ENCODE data around the gene RHBDF2.
"Not testable (repeated sequence)": the region's sequence is repeated elsewhere in the genome, so short reads cannot be mapped to it uniquely, and the experiment has no call there.

RHBDF2 gene

DNA sequence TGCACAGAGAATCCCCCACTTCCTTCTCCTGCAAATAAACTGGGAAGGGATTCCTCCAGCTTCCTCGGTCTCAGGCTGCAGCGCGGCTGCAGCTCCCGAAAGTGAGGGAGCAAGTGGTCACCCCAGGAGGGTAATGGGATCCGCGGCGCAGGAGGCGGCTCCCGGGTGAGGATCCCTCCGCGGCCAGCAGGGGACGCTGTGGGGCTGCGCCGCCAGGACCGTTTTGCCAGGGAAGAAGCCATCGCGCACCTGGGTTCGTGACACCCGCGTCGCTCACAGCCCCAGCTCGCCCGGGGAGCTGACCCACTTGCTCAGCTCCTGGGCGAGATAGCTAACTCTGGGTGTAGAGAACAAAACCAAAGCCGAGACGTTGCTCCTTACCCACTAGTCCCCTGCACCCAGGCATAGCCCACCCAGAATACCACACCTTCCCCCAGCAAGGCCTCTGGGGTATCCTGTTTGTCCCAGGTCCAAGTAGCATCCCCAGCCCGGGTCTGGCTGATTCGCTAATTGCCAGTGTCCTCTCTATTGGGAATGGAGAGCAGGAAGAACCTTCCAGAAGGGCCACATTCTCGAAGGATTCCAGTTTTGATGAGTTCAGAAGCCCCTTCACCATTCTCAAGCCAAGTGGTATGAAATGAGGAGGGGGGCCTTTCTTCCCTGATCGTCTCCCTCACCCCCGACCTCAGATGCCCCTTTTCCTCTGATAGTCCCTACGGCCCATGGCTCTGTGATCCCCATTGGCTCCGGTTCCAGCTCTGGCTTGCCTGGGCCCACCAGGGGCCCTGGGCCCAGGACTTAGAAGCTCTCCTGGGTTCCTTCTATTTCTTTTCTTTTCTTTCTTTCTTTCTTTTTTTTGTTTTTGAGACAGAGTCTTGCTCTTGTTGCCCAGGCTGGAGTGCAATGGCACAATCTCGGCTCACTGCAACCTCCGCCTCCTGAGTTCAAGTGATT lies 22.1 kb upstream of the RHBDF2 start:
- peak; percentile 87 for DNase-seq

DNA sequence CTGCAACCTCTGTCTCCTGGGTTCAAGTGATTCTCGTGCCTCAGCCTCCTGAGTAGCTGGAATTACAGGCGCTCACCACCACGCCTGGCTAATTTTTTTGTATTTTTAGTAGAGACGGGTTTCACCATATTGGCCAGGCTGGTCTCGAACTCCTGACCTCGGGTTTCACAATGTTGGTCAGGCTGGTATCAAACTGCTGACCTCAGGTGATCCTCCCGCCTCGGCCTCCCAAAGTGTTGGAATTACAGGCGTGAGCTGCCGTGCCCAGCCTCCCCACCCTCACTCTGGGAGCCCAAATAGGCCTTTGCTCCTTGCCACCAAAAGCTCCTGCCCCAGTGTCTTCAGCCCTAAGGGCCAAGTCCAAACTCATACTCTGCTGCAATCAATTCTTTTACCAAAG lies 20.5 kb upstream of the RHBDF2 start:
- not testable (repeated sequence) for DNase-seq

DNA sequence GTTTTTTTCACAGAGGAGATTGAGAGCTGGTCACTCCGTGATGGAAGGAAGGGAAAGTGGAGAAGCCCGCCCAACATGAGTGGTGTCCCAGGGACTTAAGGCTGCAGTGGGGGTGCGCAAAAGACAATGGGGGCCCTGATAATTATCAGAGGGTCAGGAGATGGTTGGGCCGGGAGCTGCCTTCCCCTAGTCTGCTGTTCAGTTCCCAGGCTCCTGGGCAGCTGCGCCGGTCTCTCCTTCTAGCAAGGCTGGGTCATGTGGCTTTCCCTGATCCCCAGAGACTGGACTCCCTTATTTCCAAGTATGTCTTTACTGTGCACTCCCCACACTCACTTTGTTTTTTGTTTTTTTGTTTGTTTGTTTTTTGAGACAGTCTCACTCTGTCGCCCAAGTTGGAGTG lies 20.0 kb upstream of the RHBDF2 start:
- DNase-seq: no peak

DNA sequence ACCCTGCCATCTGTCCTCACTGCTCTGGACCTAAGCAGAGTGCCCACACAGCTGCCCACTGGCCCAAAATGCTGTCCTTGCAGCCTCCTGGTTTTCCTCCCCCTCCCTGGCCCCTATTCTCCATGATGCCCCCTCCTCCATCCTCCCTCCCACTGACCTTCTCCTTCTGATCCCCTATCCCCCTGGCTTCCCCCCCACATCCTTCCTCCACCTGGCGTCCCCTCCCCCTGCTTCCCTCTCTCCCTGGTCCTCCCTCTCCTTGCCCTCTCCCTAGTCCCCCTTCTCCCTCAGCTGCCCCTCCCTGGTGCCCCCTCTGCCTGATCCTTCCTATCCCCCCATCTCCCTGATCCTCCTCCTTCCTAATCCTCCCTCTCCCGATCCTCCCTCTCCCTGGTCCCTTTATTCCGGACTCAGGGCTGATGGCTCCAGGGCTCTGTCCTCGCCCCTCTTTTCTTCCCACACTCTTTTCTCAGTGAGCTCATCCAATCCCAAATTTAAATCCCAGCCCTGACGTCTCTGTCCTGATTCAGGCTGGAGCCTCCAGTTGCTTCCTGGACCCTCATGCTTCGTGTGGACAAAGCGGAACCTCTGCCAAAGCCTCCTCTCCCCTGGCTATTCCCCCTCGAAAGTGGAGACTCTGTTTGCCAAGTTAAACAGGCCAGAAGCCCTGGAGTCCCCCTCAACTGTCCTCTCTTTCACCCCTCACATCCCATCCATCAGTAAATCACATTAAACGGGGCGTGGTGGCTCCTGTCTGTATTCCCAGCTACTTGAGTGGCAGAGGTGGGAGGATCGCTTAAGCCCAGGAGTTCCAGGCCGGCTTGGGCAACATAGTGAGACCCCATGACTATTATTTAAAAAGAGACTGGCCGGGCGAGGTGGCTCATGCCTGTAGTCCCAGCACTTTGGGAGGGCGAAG lies 18.1 kb upstream of the RHBDF2 start:
- no peak for DNase-seq

DNA sequence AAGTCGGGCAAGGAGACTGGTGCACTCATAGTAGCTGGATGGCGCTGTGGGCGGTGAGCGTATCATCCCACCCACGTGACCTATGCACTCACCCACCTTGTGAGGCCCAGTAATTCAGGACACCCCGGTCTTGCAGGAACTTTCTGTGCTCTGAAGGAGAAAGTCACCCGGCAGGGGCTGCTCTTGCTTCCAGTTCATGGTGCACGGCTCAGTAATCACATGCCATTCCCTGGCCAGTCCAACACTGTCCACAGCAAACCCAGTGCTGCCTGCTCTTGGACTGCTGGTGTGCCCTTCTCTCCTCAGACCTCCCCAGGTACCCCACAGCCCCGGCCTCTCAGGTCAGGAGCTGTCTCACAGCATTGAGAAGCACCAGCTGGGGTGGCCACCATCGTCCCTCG lies 16.4 kb upstream of the RHBDF2 start:
- no peak for DNase-seq

DNA sequence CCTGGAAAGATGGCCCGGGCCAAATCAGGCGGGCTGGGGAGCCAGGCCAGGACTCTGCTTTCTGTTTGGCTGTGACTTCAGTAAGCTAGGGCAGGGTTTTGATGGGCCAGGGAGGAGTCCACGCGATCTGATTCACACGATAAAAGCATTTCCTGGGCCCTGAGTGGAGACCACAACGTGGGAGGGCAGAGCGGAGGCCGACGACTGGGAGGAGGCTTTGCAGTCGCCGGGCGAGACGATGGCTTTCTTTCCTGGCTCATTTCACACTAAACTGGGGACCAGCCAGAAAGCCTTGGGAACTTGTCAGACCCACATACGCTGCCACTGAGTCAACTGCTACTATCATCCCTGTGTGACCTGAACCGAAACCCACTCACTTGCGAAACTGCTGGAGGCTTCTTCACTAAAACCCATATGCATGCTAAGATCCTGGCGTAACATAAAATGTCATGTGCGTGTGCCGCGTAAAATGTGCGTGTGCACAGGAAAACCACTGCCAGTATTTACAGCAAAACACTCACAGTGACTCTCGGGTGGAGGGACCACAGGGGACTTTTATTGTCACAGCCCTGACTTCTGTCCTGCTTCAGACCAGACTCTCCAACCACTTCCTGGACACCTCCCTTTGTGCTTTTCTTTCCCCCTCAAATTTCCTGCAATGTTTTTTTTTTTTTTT lies 14.2 kb upstream of the RHBDF2 start:
- peak; percentile 86 for DNase-seq

DNA sequence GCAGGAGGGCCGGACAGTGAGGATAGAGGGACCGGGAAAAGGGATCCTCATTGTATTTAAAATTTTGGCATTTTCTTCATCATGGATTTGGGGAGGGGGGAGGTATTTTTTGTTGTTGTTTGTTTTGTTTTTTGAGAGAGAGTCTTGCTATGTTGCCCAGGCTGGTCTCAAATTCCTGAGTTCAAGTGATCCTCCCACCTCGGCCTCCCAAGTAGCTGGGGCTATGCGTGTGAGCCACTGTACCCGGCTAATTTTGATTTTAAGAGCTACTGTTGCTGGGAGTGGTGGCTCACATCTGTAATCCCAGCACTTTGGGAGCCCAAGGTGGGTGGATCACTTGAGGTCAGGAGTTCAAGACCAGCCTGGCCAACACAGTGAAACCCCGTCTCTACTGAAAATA lies 13.1 kb upstream of the RHBDF2 start:
- not testable (repeated sequence) for DNase-seq

DNA sequence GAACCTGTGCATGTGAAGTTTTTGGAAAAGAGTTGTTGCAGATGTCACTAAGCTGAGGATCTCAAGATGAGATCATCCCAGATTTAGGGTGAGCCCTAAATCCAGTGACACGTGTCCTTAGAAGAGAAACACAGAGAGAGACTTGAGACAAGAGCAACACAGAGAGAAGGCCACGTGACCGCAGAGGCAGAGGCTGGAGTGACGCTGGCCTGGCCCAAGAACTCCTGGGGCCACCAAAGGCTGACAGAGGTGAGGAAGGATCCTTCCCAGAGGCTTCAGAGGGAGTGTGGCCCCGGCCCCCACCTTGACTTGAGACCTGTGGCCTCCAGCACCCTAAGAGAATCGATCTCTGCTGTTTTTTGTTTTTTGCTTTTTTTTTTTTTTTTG lies 12.1 kb upstream of the RHBDF2 start:
- no peak for DNase-seq

DNA sequence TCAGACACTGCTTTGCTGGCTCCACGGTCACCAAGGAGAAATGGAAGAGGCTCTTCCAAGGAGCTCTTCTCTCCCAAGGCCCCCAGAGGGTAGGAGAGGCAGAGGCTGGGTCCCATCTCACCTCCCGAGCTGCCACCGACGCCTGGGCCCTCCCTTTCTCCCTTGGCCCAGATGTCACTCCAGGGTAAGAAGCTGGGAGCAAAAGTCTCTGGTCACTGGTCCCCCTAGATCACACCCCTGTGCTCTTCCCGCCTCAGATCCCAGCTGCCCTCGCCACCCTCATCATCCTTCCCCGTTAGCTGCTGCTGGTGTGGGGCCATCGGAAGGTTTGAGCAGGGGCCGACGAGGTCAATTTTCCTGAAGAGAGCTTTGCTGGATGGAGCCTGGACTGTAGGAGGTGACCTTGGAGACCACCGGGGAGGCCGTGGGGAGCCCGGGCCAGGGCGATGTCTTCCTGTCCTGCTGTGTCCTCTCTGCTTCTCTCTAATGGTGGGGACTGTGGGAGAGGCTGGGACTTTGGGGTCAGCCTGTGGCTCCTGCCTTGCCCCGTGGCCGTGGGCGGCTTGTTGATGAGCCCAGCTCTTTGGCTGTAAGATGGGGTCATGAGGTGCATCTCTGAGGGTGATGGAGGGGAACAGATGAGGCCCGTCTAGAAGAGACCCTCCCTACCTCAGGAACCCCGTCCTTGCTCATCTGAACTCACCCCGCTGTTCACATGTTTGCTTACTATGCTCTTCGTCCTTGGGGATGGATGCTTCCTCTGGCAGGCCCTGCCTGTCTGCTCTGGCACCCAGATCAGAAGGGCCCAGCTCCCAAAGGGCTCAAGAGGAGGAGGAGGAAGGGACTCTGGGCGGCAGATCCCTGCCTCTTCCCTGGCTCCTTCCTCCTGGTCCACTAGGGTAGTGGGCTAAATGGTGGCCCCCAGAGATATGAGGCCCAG lies 11.4 kb upstream of the RHBDF2 start:
- no peak for DNase-seq

DNA sequence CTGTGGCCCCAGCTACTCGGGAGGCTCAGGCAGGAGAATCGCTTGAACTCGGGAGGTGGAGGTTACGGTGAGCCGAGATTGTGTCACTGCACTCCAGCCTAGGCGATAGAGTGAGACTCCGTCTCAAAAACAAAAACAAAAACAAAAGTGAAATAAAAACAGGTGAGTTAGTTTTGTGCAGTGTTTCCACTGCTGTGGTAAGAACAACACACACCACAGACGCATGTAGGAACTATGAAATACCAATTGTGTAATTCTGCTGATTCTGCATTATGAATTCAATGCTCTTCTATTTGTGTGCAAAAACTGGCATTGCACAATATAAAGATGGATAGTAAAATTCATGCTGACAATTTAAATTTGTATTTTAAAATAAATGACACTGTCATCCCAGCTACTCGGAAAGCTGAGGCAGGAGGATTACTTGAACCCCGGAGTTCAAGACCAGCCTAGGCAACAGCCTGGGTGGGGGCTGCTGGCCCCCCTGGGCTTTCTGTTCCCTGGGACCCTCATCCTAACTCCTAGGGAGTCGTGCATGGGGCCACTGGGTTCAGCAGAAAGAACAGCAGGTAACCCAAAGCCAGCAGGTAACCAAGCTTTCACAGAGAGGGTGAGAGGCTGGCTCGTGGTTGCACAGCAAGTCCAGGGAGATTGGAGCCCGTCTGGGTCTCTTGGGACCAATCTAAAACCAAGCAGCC lies 10.6 kb upstream of the RHBDF2 start:
- DNase-seq: no peak

DNA sequence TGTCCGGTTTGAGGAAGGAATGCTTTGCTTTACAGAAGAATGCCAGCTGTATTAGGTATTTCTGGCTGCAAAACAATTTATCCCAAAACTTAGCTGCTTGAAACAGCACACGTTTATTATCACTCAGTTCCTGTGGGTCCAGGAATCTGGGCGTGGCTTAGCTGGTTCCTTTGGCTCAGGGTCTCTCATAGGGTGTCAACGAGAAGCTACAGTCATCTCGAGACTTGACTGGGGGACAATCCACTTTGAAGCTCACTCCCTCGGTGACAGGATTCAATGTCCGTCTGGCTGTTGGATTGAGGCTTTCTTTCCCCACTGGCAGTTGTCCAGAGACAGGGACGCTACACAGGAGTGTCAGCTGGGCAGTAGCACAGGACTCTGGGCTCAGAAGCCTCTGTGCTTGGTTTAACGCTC lies 9.6 kb upstream of the RHBDF2 start:
- no peak for DNase-seq

DNA sequence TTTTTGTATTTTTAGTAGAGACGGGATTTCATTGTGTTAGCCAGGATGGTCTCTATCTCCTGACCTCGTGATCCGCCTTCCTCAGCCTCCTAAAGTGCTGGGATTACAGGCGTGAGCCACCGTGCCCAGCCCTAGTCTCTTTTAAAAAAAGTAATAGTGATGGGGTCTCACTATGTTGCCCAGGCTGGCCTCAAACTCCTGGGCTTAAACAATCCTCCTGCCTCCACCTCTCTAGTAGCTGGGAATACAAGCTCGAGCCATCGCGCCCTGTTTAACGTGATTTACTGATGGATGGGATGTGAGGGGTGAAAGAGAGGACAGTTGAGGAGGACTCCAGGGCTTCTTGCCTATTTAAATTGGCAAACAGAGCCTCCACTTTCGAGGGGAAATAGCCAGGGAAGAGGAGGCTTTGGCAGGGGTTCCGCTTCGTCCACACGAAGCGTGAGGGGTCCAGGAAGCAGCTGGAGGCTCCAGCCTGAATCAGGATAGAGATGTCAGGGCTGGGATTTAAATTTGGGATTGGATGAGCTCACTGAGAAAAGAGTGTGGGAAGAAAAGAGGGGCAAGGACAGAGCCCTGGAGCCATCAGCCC lies 7.3 kb upstream of the RHBDF2 start:
- not testable (repeated sequence) for DNase-seq

DNA sequence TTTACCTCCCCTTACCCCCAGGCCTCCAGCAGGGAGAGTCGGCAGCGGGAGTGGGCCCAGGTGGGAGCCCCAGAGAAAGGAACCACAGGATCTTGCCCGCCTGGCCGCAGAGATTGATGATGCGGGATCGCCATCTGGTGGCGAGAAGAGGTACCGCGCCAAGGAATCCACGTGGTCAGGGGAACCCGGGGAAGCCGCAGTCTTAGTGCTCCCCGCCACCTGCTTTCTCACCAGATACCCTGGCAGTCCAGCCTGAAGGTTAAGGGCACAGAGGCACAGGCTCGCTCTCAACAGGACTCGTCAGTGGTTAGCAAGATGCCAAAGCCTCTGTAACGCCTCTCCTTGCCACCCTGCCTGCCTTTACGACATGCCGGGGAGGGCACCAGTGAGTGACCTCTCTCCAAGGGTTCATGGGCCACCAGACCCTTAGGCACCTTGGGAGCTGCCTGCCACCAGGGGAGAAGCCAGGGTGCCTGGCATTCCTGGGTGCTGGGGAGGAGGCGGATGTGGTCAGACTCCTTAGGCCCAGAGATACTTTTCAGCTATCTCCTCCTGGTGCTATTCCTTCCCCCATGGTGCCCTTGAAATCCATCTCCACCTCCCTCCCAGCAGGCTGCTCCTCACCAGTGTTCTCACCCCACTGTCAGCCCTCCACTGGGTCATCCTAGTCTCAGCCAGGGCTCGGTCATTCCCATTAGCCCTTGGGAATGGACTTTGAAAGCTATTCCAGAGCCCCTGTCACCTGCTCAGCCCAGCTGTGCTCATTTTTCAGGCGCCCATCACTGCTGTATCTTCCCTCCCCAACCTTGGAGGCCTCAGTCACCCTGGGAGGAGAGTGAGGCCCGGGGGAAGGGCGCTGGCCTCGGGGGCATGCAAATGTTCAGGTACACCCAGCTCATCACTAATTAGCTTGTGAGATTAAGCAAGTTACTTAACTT lies 5.5 kb upstream of the RHBDF2 start:
- DNase-seq: peak; percentile 92

DNA sequence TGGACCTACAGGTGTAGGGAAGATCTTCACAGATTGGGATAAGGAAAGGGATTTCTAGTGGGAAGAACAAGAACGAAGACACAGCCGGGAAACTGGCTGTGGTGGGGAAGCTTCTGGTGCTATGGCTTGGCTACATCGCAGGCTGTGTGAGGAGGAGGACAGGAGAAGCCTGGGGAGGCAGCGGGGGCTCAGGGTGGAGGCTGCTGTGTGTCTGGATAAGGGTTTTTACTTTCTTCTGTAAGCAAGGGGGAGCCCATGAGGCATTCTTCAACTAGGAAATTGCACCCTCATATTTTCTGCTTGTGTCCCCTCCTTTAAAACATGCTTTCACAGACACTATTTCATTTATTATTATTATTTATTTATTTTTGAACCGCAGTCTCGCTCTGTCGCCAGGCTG lies 2.9 kb upstream of the RHBDF2 start:
- DNase-seq: no peak

DNA sequence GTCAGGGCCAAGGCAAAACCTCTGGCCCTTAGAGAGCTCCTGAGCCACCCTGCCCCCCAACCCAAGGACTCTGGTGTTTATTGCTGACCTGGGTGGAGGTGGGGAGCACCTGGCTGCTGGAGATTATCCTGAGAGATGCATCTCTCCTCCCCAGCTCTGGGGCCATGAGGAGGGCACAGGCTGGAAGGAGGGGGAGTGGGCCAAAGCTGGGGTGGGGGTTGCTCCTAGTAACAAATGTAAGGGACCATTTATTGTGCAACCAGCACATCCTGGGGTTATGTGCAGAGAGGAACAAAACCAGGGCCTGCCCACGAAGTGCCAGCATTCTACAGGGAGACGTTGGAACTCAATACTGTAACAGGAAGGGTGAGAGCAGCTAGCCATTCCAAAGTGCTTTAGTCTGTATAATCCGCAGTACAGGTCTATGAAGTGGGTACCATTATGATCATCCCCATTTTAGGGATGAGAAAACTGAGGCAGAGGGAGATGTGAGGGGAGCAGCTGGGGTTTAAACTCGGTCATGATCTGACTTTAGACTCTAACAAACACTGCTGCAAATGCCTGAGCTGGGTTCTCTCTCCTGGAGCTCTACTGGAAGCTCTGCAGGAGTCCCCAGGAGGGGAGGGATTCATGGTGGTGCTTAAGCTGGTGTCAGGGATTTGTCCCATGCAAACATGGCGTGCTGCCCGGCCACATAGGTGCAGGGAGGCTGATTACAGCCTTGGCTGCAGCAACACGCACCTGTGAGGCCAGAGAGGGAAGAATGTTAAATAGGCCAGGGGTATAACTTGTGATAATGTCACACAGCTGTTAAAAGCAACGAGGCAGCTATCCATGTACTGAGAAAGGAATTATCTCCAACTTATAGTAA lies 1.4 kb upstream of the RHBDF2 start:
- no peak for DNase-seq

DNA sequence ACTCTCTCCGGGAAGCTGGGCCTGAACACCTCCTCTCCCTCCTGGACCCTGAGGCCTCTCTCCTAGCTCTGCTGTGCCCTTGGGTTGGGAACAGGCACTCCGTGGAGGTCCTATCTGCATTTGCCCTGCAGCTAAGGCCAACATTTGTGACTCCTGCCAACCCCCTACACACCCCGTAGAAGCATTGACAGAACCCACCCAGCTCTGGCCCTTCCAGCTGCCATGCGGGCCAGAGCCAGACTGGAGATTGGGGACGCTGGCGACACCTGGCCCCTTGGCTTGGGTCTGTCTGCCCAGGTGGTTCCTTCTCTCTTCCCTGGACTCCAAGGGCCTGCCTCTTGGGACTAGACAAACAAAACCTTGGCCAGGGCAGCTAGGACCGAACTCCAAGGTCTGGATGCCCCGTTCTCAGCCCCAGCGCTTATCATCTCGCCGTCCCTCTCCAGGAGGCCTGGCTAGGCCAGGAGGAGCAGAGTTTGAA lies 644 bp upstream of the RHBDF2 start:
- no peak for DNase-seq

DNA sequence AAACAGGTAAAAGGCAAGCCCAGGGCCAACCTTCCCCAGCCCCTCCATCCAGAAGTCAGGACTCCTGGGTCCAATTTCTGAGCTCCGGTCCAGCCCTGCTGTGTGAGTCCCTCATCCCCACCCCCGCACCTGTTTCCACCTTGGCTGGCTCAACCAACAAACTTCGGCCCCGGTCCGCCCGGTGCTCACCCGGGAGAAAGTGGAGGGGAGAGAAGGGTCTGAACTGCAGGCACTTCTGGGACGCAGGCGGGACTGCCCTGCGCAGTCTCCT lies 541 bp downstream of the RHBDF2 start:
- DNase-seq: no peak

DNA sequence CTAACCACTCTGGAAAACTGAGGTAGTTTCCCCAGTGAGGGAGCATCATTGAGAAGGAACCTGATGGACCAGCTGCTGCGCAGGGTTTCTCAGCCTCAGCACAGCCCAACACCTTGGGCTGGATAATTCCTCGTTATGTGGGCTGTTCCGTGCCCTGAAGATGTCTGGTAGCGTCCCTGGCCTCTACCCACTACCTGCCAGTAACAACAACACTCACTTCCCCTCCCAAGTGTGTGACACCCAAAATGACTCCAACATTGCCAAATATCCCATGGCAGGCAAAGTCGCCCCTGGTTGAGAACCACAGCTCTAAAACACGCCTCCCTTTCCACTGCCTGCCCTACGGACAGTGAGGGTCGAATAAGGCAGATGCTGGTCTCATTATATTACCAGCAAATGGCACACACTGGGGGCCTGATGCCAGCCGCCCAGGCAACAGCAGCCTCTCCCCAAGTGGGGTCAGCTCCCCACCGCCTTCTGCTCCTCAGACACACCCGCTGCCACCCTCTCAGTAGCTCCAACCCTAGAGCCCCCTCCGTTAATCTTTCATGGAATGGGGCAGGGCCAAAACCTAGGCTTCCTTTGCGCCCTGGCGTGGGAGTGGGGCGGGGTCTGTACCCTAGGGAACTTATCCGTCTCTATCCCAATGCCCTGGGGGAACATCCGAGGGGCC lies 1.0 kb downstream of the RHBDF2 start:
- no peak for DNase-seq

Data from activated CD4-positive, alpha-beta T cell treated with anti-CD3 and anti-CD28 coated beads for 48 hours (primary cell).